HFFc6 (cell line): ENCODE data around the gene GJC2. TPM values are rescaled to one million over a fixed set of nuclear protein-coding genes. Genes with fewer than 3 reads are reported as not detected.

Experiments
- DNase-seq: peaks from one replicate; pipeline ENCODE4 v3.0.0-alpha.2; 2018
- H3K27ac Mint-ChIP-seq: 2 replicates; pipeline ENCODE4 v1.8.0; 2020; ENCODE audit warnings: mild to moderate bottlenecking, mixed read lengths
- H3K27me3 Mint-ChIP-seq: 2 replicates; pipeline ENCODE4 v1.8.0; 2021; ENCODE audit warnings: mild to moderate bottlenecking, moderate library complexity, mixed read lengths; ENCODE audit not compliant: insufficient read depth
- H3K36me3 Mint-ChIP-seq: 2 replicates; pipeline ENCODE4 v1.8.0; 2021; ENCODE audit warnings: low read depth, mixed read lengths
- H3K4me1 Mint-ChIP-seq: 2 replicates; pipeline ENCODE4 v1.8.0; 2020; ENCODE audit warnings: low read depth, mixed read lengths
- H3K4me3 Mint-ChIP-seq: 2 replicates; pipeline ENCODE4 v1.8.0; 2020; ENCODE audit warnings: mild to moderate bottlenecking, moderate library complexity, mixed read lengths
- H3K9me3 Mint-ChIP-seq: 2 replicates; pipeline ENCODE4 v1.8.0; 2020; ENCODE audit warnings: mild to moderate bottlenecking, mixed read lengths
- total RNA-seq, 6 experiments: library from RNA; stranded (reverse); fragmentation: NEBNext Ultra II Directional; extraction: Animal tissue kit (Norgen Biotek cat#: 25700); gene quantifications; 2 replicates in 1 of 6; 3 replicates in 5 of 6; pipeline ENCODE4 v1.2.3, GENCODE V29; 2021
- TF ChIP-seq, protein P1 (sequence below): fragments of 200-600 bp; sonication (generic); IDR thresholded peaks from 2 replicates; pipeline ENCODE4 v1.5.0; 2021; ENCODE audit warnings: antibody characterized with exemption, mild to moderate bottlenecking

Gene GJC2
- total RNA-seq, 6 experiments from 2014 or later, result 1.1 to 2.3 (median 1.2) TPM

DNA sequence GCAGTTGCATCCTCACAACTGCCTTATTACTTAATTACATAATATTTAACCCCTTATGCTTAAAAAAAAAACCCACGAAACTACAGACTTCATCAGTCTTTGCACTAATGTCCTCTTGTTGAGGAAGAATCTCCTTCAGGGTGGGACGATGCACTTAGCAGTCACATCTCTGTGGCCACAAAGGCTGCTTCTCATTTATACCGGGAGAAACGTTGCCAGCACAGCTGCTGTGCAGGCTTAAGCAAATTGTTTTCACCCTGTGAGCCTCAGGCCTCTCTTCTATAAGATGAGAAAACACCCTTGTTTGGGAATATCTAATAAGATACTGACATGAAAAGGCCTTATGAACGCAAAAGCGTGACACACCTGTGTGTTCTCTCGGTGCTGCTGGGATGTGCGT, 55.2 kb downstream of the GJC2 start:
- Mint-ChIP-seq H3K9me3 (peaks cover 10% of the 10 kb centered on the region; the same call in 1 of the 2 replicates), H3K4me3 (no peak overlapping the region), H3K27ac (no peak overlapping the region), H3K27me3 (no peaks in the 10 kb centered on the region; the same call in 1 of the 2 replicates), H3K4me1 (no peaks in the 10 kb centered on the region), H3K36me3 (peaks cover 13% of the 10 kb centered on the region; the same call in 1 of the 2 replicates)
- TF ChIP-seq, protein P1, sequence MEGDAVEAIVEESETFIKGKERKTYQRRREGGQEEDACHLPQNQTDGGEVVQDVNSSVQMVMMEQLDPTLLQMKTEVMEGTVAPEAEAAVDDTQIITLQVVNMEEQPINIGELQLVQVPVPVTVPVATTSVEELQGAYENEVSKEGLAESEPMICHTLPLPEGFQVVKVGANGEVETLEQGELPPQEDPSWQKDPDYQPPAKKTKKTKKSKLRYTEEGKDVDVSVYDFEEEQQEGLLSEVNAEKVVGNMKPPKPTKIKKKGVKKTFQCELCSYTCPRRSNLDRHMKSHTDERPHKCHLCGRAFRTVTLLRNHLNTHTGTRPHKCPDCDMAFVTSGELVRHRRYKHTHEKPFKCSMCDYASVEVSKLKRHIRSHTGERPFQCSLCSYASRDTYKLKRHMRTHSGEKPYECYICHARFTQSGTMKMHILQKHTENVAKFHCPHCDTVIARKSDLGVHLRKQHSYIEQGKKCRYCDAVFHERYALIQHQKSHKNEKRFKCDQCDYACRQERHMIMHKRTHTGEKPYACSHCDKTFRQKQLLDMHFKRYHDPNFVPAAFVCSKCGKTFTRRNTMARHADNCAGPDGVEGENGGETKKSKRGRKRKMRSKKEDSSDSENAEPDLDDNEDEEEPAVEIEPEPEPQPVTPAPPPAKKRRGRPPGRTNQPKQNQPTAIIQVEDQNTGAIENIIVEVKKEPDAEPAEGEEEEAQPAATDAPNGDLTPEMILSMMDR, result no peak
- DNase-seq, result no peak

DNA sequence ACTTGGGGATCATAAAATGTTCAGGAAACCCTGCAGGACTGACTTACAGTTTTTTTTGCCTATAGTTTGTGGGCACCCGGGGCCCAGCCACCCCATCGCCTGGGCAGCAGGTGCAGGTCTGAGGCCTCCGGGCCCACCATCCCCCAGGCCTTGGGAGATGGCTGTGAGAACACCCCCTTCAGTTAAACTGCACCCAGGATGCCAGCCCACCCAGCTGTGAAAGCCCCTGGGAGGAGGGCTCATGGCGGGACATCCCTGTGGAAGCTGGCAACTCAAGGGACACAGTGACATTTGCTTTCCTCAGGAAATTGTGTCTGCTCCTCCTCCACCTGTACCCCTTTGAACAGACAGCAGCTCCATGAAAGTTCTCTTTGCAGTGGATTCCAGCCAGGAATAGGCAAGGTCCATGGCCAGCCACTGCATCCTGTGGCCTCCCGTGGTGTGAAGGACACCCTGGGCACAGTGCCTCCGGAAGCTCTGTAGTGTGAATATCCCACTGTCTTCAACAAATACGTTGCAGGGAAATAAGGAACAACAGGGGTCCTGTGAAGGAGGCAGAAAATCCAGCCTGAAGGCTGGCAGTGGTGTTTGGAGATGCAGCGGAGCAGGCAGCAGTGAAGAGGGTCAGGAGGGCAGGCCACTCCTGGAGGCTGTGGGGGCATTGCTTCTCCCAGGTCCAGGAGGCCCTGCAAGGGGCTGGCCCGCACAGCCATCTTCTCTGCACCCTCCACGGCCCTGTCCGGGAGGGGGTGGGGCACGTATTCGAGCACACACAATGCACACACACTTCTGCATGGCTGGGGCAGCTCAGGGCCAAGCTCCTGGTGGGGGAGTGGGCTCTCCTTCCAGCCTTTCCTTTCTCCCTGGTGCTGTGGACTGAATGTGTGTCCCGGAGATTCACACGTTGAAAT, 56.1 kb downstream of the GJC2 start:
- Mint-ChIP-seq H3K27ac (no peak overlapping the region), H3K4me3 (no peak overlapping the region), H3K9me3 (peaks cover 2% of the 10 kb centered on the region; the same call in 1 of the 2 replicates), H3K36me3 (peaks cover 6% of the 10 kb centered on the region; the same call in 1 of the 2 replicates), H3K4me1 (no peaks in the 10 kb centered on the region), H3K27me3 (no peaks in the 10 kb centered on the region; the same call in 1 of the 2 replicates)
- TF ChIP-seq, protein P1, result no peak
- no peak for DNase-seq

DNA sequence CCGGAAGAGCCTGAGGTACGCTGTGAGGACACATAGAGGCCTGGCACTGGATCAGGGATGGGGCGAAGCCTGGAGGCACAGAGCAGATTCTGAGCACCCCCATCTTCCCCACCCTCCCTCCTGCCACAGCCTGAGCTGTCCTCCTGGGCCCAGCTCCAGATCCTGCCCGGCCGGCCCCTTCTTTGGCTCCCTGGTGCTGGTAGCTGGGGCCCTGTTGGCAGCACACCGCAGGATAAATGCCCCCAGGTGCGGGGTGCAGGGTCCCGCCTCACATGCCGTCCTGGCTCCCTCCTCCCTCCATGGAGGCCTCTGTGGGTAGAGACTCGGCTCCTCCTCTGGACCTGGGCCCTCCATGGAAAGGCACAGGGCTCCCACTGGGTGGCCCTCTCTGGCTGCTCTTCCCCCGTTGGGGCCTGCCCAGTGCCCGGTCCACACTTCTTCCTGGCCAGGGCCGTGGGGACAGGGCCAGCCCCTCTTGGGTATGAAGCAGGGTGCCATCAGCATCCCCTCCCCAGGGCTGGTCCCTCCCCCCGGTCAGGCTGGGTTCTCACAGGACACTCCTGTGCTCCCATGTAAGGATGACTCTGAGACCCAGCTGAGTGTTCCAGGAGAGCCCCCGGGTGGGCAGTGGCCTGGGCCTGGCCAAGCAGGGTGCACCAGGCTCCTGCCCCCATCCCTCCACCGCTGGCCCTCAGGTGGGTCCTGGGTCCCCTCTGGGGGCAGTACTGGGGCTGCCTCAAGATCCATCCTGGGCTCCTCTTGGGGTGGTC, 57.0 kb downstream of the GJC2 start:
- Mint-ChIP-seq H3K27ac (no peak overlapping the region), H3K27me3 (no peaks in the 10 kb centered on the region; the same call in 1 of the 2 replicates), H3K9me3 (no peaks in the 10 kb centered on the region), H3K4me3 (no peak overlapping the region), H3K4me1 (no peaks in the 10 kb centered on the region), H3K36me3 (no peaks in the 10 kb centered on the region)
- DNase-seq, result no peak
- TF ChIP-seq, protein P1, result no peak

DNA sequence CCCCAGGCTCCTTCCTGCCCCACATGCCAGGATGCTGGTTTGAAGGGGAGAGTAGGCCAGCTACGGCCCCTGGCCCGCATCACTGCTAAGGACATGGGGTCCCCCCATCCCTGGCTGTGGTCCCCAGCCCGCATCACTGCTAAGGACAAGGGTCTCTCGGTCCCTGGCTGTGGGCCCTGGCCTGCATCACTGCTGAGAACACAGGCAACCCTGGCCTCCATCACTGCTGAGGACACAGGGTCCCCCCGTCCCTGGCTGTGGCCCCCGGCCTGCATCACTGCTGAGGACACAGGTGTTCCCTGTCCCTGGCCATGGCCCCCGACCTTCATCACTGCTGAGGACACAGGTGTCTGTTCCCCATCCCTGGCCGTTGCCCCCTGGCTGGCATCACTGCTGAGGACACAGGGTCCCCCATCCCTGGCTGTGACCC, 57.7 kb downstream of the GJC2 start:
- no peak for DNase-seq
- Mint-ChIP-seq H3K4me3 (no peak overlapping the region), H3K27me3 (no peaks in the 10 kb centered on the region; the same call in 1 of the 2 replicates), H3K36me3 (no peaks in the 10 kb centered on the region), H3K27ac (no peak overlapping the region), H3K9me3 (no peaks in the 10 kb centered on the region), H3K4me1 (no peaks in the 10 kb centered on the region)
- TF ChIP-seq, protein P1, result no peak

DNA sequence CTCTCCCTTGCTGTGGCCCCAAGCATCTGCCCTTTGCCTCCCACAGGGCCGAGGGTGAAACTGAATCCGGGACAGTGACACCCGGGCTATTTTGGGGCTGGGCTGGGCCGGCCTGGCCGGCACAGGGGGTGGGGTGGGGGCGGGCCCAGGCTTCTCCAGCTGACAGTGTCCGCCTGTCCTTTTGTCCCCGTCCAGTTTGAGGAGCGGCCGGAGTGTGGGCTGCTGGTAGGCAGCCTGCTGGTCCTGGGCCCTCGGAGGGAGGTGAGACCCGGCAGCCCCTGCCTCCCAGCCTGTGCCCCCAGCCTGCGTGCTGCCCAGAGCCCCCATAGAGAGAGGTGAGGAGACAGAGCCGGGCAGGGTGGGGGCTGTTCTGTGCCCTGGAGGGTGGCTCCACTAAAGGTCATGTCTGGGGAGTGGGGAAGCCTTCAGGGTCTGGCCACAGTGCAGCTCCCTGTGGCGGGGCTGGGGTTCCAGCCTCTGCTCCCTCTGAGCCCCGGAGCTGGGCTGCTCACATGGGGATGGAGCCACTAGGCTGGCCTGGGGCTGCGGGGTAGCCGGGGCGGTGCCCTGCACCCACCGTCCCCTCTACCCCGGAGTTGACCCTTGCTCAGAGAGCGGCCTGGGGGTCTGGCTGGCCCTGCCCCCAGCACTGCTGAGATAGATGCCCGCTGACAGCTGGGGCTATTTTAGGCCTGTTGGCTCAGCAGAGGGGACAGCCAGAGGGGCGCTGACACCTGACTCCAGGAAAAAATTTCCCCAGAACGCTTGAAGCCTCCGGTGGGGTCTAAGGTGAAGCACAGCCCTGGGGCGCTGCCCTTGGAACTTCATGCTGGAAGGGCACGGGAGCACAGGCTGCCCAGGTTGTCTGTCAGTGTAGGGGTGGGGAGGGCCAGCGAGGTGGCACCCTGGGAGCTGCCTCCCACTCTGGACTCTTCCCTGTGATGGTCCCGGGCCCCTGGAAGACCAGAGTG, 58.4 kb downstream of the GJC2 start, which contains the start of gene OBSCN:
OBSCN (plus strand) TSS at position 194 of the 971 bp plus-strand sequence. CDS start 3,740 bp downstream, outside the sequence.
- H3K27me3 Mint-ChIP-seq, result no peaks in the 10 kb centered on the region; the same call in 1 of the 2 replicates
- H3K27ac Mint-ChIP-seq, result no peak within 1 kb of the TSS
- H3K9me3 Mint-ChIP-seq, result no peaks in the 10 kb centered on the region
- H3K36me3 Mint-ChIP-seq, result no peaks in the 10 kb centered on the region
- no peak within 1 kb of the TSS for H3K4me3 Mint-ChIP-seq
- no peaks in the 10 kb centered on the region for H3K4me1 Mint-ChIP-seq
- TF ChIP-seq, protein P1, result no peak
- no peak for DNase-seq
